Measurements from ENCODE around the gene DENND1A.
"Not testable (repeated sequence)": the region's sequence is repeated elsewhere in the genome, so short reads cannot be mapped to it uniquely, and the experiment has no call there.

The DENND1A gene

GRCh38 chr9:123861756-123862120 lies 68.2 kb downstream of the DENND1A start:
- no peak for DNase-seq

- no peak for DNase-seq
Observed at GRCh38 chr9:123861086-123861755, 68.7 kb downstream of the DENND1A start.

GRCh38 chr9:123860603-123861002 lies 69.3 kb downstream of the DENND1A start:
- DNase-seq, result no peak

GRCh38 chr9:123852403-123852802 lies 77.5 kb downstream of the DENND1A start:
- no peak for DNase-seq

GRCh38 chr9:123851851-123852250 lies 78.1 kb downstream of the DENND1A start:
- no peak for DNase-seq

GRCh38 chr9:123848447-123849085 lies 81.4 kb downstream of the DENND1A start:
- DNase-seq, result no peak

- DNase-seq, result no peak
Observed at GRCh38 chr9:123846966-123847365, 83.0 kb downstream of the DENND1A start.

GRCh38 chr9:123843703-123844102 lies 86.2 kb downstream of the DENND1A start:
- DNase-seq, result no peak

- no peak for DNase-seq
Observed at GRCh38 chr9:123835821-123836220, 94.1 kb downstream of the DENND1A start.

- DNase-seq, result no peak
Observed at GRCh38 chr9:123834889-123835562, 94.9 kb downstream of the DENND1A start.

GRCh38 chr9:123834218-123834888 lies 95.6 kb downstream of the DENND1A start:
- DNase-seq, result no peak

- DNase-seq, result no peak
Observed at GRCh38 chr9:123832858-123833650, 96.9 kb downstream of the DENND1A start.

- no peak for DNase-seq
Observed at GRCh38 chr9:123832176-123832575, 97.8 kb downstream of the DENND1A start.

- DNase-seq, result no peak
Observed at GRCh38 chr9:123828449-123828848, 101.5 kb downstream of the DENND1A start.

GRCh38 chr9:123825342-123826060 lies 104.4 kb downstream of the DENND1A start:
- no peak for DNase-seq

- no peak for DNase-seq
Observed at GRCh38 chr9:123823194-123823947, 106.6 kb downstream of the DENND1A start.

GRCh38 chr9:123821619-123822018 lies 108.3 kb downstream of the DENND1A start:
- no peak for DNase-seq

- no peak for DNase-seq
Observed at GRCh38 chr9:123820139-123820538, 109.8 kb downstream of the DENND1A start.

- no peak for DNase-seq
Observed at GRCh38 chr9:123816817-123817472, 113.0 kb downstream of the DENND1A start.

- DNase-seq, result not testable (repeated sequence)
Observed at GRCh38 chr9:123815856-123816255, 114.1 kb downstream of the DENND1A start.

GRCh38 chr9:123814496-123814895 lies 115.4 kb downstream of the DENND1A start:
- no peak for DNase-seq
